Hematopoietic multipotent progenitor cell treated with erythropoietin and hydrocortisone succinate and interleukin-3 and kit ligand, for 6 days (in vitro differentiated cells): ENCODE data around the gene RPL13.

Source experiments
- DNase-seq: peaks from one replicate; pipeline ENCODE4 v3.0.0-alpha.2; 2015

Gene RPL13

DNA sequence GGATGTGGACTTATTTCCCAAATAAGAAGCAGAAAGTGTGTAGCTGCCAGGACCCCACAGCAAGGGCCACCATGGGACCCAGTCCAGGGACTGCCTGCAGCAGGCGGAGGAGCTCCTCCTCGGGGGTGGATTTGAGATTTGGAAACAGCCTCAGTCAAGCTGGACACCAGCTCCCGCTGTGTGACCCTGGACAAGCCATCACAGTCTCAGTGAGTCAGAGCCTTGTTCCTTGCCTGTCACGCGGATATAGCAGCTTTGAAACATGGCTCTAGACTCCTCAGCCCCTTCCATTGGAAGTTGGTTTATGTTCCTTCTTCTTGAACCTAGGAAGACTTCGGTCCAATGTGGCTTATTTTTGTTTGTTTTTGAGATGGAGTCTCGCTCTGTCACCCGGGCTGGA, 40.5 kb downstream of the RPL13 start:
- DNase-seq: no peak

DNA sequence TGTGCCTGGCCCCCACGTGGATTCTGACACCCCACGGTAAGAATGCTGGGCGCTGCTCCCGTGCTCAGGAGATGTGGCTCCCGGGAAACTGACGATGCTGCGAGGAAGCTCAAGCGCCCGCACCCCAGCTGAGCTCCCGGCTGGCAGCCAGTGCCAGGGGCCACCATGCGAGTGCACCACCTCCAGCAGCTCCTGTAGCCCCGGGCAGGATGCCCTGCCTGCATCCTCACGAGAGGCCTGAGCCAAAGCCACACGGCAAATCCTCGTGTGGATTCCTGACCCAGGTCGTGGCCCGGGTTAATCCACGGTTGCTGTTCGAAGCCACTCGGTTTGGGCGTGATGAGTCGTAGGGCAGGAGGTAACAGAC, 41.4 kb downstream of the RPL13 start:
- no peak for DNase-seq

DNA sequence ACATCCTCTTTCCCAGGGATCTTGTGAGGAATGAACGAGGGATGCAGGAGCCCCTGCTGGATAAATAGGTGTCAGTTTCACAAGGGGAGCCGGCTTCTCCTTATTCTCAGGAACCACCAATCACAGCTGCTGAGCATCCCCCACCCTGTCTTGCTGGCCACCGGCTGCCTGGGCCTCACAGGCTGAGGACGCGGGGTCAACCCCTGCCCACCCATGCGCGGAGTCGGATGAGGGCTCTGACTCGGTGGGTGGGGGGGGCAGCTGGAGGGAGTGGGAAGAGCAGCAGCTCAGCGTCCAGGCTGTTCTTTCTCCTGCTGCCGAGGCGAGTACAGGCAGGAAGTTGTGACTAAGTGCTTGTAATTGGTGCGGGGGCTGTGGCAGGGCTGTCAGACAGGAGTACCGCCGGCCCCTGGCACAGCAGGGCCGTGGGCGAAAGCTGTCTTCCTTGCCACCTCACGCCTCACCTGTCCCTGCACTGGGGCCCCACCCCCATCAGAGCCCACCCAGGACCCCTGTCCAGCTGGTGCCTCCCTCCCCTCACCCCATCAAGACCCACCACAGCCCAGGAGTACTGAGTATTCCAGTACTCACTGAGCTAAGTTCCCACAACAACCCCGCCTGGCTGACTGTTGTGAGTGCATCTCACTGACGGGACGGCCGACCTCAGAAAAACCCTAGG, 41.9 kb downstream of the RPL13 start:
- DNase-seq: peak; percentile 32

DNA sequence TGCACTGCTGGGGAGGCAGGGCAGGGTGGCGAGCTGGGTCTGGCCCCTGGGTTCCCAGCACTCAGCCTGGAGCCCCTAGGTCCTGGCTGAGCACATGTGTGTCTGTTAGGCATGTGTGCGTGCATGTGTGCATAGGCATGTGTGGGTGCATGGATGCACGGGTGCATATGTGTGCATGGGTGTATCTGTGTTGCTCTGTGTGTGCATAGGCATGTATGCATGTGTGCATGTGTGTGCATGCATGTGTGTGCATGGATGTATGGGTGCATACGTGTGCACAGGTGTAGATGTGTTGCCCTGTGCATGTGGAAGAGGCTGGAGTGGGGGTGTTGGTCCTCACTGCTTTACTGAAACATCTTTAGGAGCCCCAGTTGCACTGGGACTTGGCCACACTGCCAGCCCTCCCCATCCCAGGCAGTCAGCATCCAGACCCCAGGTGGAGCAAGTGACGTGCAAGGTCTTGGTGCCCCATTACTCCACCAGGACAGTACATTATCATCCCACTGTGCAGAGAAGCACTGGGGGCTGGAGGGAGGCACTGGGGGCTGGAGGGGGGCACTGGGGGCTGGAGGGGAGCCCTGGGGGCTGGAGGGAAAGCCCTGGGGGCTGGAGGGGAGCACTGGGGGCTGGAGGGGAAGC, 42.6 kb downstream of the RPL13 start:
- no peak for DNase-seq

DNA sequence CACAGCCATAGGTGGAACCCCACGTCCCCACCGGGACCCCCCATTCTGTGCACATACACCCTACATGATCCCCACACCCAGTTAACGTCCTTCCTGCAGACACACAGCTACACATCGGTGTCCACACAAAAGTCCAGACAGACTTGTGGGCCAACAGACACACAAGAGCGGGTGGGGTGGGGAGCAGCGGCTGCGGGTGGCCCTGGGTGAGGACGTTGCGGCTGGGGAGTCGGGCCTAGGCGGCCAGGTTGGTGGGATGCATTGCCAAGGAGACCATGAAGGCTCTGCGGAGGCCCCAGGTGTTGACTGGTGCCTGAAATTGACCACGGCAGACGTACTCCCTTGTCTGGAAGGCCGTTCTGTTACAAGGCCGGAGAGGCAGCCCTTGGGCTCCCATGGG, 44.3 kb downstream of the RPL13 start:
- no peak for DNase-seq

DNA sequence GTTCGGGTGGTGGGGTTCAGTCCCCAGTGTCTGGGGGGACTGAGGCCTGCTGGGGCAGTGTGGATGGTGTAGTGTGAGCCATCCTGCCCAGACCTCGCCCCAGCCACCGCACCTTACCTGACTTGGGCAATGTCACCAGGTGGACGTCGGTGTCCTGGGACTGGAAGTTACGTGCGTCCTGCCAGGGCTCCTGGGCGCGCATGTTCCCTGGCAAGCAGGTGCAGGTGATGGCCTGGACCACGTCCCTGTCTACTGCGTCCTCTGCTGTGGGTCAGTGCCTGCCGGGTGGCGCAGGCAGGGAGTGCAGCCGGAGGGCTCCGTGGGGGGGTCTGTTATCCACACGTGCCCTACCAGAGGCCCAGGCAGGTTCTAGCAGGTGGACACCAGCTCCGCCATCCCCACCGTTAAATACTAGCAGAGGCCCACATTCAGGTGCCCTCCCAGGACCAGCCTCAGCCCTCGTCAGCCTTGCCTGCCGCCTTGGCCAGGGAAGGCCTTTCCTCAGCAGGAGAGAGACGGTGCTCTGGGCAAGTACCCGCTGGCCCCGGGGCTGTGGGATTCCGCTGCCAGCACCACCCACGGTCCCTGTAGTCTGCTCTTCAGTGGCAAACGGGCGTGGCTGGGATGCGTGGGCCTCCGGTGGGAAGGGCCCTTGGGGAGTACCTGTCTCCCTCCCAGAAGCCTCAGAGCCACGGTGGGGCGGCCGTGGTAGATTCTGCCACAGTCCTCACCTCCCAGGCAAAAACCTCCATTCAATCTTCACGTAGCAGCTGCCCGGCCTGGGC, 44.9 kb downstream of the RPL13 start:
- DNase-seq: no peak

DNA sequence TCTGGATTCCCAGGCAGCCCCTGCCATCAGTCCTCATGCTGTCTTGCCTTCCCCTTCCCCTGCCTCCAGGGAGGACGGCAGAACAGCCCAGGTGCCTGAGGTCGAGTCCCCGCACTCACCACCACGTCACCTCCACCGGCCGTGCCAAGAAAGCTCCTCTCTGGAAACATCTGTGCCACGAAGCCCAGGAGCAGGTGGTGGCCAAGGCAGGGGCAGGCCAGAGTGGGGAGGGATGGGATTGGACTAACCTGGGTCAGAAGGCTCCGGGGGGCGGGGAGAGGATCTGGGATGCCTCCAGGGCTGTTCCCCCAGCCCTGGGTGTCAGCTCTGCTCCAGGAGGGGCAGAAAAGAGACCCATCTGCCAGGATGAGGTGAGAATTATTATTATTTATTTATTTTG, 45.5 kb downstream of the RPL13 start:
- DNase-seq: no peak

DNA sequence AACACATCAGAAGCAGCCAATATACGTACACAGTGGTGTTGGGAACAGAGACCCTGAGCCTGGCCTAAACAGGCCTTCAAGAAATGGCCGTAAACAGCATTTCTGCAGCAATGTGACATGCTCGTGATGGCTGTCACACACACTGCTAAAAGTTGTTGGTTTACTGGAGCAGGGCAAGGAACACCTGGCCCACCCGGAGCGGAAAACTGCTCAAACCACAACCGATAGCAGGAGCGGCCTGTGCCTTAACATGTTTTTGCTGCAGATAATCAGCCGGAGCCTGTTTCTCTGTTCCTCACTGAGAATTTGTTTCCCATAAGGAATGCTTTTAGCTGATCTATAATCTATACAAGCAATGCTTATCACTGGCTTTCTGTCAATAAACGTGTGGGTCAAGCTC, 47.0 kb downstream of the RPL13 start:
- no peak for DNase-seq

DNA sequence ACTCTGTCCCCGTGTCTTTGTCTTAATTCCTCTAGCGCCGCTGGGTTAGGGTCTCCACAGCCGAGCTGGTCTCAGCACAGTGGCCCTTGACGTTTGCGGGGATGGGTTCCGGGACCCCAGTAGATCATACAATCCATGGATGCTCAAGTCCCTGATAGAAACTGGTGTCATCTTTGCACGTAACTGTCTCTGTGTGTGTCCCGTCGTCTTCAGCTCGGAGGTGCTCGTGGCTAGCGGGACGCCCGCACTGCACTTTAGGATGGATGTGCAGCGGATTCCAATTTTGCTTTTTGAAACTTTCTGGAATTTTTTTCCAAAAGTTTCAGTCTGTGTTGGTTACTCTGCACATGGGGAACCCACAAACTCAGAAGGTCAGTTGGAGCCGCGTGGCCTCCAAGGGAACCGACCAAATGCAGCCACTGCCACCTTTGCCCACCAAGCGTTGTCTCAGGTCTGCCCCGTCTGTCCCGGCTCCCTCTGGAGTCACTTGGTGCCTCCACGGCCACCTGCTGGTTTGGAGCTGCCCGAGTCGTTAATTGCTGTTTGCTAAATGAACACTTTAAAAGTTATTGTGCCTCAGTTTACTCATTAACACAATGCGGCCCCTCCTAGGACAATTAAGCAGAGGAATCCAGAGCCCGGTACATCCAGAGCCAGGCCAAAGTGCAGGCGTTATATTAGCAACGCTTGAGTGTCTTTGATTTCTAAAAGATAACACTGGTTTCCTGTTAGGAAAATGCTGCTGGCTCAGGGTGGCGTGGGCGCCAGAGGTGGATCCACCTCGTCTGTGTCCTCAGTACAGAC, 47.7 kb downstream of the RPL13 start:
- DNase-seq: no peak

DNA sequence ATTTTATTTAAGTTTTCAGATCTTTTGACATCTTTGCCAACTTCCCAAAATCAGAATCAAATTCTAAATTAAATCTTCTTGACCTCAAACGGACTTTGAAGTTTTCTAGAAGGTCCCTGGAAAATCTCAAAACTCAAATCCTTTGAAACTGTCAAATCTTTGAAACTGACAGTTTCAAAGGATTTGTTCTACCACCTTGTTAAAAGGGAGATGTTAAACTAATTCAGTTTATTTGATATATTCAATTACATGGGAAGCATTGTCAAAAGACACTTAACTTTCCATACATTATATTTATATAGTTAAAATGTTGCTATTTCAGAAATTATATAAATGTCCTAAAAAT, 49.6 kb downstream of the RPL13 start:
- no peak for DNase-seq

DNA sequence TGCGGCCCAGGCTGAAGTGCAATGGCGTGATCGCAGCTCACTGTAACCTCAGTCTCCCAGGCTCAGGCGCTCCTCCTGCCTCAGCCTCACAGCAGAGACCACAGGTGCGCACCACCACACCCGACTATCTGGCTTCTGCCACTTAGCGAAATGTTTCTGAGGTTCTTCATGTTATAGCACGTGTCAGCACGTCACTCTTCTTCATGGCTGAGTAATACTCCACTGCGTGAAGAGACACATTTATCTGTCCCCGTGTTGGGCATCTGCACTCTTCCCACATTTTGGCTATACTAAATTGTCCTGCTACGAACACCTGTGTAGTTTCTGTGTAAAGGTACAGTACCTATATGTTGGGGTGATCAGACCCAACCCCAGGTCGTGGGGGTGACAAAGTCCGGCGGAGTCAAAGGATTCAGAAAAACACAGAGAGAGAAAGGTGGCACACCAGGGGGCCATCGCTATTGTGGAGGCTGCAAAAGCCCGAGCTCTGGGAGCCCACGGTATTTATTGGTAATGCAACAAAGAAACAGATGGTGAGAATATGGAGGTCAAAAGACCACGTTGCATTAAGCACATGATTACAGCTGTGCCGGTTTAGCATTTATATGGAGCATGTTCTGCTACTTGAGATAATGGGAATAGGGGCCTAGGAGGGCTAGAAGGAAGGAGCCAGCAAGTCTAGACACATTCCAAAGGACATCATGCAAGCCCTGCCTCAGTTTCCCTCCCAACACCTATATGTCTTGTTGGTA, 52.1 kb downstream of the RPL13 start:
- DNase-seq: no peak

DNA sequence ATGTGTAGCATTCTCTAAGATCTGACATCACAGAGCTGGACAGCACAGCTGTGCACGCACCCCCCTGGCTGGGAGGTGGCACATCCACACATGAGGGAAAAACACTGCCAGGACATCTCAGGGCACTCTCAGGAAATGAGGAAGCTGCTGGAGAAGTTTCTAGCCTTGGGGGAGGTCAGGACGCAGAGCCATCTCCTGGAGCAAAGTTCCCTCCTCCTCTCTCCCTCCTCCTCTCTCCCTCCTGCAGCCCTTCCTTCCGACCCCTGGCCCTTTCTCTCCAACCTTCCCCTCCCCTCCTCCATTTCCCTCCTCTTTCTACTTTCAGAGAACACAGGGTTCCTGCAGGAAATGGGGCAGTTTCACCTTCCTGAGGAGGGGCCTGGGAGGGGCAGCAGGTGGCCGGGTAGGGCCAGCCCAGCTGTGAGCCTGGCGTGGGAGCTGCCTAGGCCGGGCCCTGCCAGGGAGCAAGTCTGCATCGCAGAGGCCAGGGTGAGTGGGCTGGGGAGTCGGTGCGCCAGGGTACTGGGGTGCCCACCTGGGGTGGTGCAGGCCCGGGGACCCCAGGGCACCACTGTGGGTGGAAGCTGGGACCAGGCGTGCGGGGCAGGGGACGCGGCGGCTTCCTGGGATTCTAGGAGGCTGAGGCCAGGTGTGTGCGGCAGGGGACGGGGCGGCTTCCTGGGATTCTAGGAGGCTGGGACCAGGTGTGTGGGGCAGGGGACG, 52.9 kb downstream of the RPL13 start, which contains the start of gene DPEP1:
TSS of gene DPEP1 (plus strand) at position 412 of the 723 bp plus-strand sequence. CDS start 16,769 bp downstream, outside the sequence.
- no peak for DNase-seq

DNA sequence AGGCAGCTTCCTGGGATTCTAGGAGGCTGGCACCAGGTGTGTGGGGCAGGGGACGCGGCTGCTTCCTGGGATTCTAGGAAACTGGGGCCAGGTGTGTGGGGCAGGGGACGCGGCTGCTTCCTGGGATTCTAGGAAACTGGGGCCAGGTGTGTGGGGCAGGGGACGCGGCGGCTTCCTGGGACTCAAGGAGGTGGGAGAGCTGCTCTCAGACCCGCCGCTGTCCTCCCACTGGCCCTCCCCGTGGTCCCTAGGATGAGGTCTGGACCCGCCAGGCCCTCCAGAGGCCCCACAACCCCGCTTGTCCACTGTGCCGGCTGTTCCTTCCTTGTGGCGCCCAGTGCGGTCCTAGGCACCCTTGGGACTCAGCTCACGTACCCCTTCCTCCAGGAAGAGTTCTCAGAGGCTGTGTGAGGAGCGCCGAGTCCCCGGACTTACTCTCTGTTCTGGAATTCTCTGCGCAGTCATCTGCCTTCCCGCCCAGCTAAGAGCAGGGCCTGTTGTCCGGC, 53.5 kb downstream of the RPL13 start:
- no peak for DNase-seq
